Inflammatory macrophage treated with lipopolysaccharide for 1 hour (primary cell): Measurements from ENCODE around the gene TSPEAR.

Experiments used
- DNase-seq, 2 donors: peaks; one replicate each; pipeline ENCODE4 v3.0.0-alpha.2; 2020 to 2022

The TSPEAR gene

DNA sequence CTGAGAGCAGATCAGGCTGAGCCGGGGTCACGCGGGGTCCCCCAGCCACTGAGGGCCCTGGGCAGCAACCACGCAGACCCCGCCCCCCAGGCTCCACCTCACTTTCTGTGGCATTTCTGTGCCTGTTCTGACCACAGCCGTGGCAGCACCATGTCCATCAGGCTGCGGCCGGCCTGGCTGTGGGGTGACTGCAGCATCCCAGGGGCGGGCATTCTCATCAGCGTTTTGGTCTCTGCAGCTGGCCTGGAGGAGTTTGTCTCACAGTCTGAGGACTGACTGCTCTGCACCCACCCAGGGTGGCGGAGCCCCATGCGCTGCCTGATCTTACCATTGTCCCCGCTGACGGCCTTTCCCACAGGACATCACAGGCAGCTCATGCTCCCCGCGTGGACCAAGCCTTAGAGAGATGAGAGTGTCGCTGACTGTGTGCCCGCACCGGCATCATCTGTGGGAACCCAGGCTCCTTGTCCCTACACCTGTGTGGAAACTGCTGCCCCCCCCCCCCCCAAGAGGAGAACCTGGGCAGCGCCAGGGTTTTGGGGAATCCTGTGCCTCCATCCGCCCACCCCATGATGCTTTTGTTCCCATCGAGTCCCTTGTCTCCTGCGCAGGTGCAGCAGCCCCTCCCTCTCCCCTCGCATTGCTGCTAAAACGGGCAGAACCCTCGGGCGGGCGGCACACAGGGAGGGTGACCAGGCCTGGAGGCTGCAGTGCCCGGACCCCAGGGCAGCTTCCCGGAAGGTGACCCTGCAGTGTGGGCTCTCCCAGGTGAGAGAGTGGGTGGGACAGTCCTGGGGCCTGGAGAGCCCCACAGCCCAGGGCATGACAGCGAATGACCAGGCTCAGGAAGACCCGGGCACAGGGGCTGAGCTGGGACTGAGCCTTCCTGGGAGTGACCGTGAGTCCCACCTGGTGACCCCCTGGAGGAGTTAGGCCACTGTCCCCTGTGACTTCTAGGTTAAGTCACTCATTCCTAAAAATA lies 173.2 kb downstream of the TSPEAR start:
- DNase-seq, result no peak

DNA sequence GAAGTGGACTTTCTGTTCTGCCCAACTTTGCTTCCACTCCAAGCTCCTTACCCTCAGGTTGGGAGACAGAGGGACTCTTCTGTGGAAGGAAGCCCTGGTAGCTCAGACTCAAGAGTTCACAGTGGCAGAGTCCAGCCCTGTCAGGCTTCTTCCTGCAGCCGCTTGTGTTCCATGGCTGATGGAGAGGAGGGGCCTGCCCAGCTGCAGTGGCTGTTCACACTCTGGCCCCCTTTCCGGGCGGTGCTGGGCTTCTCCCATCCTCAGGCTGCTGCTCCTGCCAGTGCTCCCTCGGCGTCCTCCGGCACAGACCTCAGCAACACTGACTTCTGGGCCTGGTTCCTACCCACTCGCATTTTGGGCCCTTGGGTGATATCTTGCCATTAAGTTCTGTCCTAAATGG lies 175.4 kb downstream of the TSPEAR start:
- DNase-seq, result no peak

DNA sequence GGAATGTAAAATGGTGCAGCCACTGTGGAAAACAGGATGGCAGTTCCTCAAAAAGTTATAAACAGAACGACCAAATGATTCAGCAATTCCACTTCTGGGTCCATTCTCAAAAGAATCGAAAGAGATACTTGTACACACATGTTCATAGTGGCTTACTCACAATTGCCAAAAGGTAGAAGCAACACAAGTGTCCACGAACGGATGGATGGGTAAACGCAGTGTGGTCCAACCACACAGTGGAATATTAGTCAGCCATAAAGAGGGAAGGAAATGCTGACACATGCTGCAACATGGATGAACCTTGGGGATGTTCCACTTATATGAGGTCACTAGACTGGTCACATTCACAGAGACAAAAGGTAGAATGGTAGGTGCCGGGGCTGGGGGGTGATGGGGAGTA lies 176.7 kb downstream of the TSPEAR start:
- no peak for DNase-seq

DNA sequence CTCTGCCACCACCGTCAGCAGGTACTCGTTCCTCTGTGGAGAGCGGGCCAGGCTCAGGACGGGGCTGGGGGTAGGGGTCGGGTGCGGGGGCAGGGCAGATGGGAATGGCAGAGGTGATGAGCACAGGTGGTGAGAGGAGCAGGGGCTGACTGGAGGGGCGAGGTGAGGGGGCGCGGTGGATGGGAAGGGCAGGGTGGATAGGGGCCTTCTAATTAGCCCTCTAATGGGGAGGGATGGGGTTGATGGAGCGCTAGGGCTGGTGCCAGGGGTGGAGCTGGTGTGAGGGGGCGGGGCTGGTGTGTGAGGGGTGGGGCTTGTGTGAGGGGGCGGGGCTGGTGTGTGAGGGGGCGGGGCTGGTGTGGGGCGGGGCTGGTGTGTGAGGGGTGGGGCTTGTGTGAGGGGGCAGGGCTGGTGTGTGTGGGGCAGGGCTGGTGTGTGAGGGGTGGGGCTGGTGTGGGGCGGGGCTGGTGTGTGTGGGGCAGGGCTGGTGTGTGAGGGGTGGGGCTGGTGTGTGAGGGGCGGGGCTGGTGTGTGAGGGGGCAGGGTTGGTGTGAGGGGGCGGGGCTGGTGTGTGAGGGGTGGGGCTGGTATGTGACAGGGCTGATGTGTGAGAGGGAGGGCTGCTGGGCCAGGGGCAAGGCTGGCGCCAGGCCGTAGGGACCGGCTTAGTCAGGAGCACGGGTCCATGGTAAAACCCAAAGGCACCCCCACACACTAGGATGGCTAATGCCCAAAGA lies 177.3 kb downstream of the TSPEAR start:
- no peak for DNase-seq

DNA sequence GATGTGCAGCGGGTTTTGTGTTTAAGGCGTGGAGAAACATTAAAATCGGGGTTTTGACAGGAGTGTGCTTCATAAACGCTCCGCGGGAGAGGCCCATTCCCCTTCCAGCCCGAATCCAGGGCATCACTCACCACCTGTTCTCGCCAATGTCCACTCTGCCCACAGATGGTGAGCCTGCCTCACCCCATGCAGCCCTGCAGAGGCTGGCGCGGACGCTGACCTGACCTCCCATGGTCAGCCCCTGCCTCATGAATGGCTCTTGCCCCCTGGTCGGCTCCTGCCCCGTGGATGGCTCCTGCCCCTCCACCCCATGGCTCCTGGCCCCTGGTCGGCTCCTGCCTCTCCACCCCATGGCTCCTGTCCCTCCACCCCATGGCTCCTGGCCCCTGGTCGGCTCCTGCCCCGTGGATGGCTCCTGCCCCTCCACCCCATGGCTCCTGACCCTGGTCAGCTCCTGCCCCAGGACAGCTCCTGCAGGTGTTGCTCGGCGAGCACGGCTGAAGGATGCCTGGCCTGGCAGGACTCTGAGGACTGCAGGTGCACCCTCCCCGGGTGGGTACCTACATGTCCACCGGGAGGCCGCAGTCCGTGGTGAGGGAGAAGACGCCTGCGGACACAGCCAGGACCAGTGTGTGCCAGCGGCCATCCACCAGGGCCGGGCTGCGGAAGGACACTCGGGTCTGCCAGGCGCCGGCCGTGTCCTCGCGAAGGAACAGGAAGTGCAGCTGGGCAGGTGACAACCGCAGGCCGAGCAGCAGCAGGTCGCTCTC lies 178.1 kb downstream of the TSPEAR start:
- no peak for DNase-seq

DNA sequence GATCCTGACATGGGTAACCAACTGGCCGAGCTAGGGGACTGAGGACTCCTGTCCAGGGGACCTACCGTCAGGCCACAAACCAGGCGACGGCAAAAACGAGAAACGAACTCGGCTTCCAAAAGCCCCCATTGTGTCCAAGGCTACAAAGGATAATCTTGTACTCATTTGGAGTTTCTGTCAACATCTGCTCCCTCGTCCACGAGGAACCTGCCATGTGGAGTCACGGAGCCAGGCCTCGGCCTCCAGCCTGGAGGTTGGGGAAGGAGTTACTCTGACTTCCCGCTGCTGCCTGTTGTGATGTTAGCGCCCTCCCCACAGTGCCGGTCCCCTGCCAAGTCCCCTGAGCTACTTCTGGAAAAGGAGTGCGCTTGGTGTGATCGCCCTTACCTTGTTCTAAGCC lies 178.7 kb downstream of the TSPEAR start:
- no peak for DNase-seq

DNA sequence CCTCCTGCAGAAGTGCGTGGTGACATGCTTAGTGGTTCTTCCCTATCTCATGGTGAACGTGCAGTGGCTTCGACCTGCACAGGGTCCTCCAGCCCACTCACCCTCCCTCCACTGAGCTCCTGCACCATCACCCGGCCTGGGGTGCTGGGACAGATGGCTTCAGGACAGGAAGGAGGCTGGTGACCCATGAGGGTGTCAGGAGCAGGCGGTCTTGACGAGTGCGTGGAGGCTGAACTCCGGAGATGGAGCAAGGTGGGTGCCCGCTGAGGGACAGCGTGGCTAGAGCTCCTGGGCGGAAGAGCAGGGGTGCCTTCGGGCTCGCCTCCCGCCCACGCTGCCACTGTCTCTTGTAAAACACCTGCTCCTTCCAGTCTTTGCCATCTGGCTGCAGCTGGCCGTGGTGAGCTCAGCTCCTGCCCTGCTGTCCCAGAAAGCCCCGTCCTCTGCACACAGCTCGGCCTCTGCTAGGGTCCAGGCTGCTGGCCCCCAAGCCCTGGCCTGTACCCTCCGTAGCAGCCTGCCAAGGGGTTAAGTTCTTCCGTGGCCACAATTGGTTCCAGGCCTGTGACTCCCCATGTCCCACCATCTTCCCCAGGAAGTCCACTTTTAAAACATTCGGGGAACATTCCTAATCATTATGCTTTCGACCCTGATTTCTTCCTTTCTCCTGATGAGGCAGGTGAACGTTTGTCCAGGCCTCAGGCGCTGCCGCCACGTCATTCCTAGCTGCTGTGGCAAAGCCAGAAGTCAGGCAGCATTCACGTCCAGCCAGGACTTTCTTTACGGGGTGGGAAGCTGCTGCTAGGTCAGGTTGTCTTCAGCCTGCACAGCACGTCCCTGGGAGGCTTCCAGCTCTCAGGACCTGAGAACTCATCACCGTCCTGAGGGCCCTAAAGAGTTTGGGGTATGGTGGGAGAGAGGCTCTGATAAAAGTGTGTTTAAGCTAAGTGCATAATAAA lies 179.5 kb downstream of the TSPEAR start:
- no peak for DNase-seq

DNA sequence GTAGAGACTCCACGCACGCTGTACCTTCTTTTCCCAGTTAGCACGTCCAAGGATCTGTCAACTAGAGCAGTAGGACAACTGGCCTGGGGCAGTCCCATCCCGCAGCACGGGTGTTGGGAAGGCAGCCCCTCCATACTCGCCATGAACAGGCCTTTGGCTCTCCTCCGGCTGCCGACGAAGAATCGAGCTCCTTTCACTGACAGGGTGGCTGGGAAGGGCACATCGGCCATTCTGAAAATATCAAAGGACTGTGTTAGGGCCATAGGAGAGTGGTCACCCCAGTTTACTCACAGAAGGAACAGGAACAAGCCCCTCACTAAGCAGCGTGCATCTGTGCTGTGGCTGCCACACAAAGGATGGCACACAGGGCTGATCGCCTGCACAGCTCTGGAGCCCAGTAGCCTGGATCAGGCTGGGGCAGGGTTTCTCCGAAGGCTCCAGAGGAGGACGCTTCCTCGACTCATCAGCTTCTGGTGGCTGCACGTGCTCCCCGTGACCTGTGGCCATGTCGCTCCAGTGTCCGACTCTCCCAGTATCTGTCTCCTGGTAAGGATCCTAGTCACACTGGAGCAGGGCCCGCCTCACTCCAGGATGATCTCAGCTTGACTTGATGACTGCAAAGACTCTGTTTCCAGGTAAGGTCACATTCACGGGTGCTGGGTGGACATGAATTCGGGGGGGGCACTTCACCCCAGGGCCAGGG lies 180.3 kb downstream of the TSPEAR start:
- no peak for DNase-seq

DNA sequence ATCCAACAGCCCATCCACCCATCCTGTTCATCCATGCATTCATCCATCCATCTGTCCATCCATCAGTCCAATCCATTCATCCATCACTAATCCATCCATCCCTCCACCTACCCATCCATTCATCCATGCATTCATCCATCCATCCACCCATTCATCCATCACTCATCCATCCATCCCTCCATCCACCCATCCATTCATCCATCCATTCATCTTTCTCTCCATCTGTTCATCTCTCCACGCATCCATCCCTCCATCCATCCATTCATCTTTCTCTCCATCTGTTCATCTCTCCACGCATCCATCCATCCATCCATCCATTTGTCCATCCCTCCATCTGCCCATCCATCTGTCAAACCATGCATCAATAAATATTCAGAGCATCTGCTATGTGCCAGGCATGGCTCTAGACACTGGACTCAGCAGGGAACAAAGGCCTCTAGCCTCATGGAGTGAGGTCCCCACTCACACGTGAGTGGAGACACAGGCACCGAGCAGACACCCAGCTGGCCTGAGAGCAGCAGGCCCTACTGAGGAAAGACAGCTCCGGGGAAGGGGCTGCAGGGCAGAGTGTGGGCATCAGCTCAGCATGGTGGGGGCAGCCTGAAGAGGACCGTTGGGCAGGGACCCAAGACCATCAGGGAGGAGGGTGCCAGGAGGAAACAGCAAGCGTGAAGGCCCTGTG lies 181.0 kb downstream of the TSPEAR start:
- DNase-seq, result no peak

DNA sequence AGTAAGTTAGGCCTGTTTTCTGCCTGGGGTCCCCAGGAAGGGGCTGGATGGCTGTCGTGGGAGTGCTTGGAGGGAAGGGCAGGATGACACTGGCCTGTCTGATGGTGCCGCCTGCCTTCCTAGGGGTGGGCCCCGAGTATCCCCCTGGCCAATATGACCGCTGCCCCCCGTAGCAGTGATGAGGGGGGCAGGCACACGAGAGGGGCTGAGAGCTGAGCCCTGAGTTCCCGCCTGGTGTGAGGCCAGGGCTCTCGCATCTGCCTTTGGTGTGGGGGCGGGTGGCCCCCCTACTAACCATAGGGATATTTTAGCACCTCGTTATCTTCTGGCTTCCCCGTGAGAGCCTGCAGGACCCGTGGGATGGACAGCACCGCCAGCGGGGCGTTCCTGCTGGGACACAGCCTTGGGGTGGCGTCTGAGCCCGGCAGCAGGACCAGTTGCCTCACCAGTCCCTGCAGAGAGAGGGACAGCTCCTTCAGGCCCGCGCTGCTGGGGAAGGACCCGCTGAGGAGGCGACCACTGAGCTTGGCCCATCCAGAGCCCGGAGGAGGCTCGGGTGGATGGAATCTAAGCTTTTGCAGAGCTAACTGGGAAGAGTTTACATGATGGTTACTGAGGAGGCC lies 181.8 kb downstream of the TSPEAR start:
- DNase-seq, result no peak

DNA sequence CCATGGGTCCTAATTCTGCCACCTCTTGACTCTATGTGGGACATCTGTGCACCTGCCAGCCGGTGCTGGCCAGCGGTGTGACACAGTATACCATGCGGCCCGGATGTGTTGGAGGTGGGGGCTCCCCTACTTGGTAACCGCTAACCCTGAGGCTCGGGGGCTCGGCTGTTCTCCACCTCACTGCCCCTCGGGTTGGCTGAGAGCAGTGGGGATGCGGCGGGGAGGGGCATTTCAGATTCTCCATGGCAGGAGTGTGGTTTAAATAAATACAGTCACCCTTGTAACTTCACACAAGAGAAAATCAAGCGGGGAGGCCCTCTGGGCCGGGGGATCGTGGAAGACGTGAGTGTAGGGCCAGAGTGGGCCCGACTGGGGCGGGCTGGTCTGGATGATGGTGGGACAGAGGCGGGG lies 182.4 kb downstream of the TSPEAR start:
- DNase-seq, result no peak

DNA sequence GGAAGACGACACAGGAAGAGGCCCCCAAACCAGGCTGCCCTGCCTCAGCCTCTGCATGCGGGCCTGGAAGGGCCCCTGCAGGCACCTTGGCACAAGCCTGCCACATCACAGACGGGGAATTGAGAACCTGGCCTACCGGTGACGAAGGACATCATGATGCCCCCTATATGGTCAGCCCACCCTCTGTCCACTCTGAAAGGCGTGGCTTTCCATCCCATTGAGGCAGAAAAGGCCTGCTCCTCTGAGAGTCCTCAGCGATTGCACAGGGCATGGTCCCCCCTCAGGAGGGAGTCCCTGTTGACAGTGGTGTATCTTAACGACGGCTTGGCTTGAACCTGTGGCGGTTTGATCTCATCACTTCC lies 182.8 kb downstream of the TSPEAR start:
- DNase-seq, result no peak

DNA sequence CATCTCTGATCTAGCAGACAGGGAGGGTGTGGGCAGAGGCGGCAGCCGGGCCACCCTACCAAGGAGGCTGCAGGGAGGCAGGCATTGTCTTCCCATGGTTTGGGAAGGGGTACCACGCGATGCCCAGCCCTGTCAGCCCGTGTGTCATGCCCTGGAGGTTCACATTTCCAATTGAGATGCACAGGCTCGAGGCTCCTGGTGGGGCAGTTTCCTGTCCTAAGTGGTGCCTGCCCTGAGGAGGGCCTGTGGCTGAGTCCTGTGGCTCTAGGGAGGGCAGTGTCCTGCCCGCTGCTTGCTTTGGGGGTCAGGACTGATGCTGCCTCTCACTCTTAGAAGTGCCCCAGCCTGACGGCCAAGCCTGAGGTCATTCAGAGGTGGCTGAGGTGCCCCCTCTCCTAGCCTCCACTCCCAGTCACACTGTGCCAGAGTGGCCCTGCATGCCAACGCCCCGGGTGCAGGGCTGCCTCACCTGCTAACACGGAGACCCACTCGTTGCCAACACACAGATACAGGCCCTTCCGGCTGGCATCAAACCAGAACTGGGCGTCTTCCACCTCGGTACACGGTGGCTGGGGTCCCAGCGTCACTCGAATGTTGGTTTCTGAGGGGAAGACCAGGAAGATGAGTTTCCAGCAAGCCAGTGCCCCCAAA lies 183.3 kb downstream of the TSPEAR start:
- DNase-seq, result no peak

DNA sequence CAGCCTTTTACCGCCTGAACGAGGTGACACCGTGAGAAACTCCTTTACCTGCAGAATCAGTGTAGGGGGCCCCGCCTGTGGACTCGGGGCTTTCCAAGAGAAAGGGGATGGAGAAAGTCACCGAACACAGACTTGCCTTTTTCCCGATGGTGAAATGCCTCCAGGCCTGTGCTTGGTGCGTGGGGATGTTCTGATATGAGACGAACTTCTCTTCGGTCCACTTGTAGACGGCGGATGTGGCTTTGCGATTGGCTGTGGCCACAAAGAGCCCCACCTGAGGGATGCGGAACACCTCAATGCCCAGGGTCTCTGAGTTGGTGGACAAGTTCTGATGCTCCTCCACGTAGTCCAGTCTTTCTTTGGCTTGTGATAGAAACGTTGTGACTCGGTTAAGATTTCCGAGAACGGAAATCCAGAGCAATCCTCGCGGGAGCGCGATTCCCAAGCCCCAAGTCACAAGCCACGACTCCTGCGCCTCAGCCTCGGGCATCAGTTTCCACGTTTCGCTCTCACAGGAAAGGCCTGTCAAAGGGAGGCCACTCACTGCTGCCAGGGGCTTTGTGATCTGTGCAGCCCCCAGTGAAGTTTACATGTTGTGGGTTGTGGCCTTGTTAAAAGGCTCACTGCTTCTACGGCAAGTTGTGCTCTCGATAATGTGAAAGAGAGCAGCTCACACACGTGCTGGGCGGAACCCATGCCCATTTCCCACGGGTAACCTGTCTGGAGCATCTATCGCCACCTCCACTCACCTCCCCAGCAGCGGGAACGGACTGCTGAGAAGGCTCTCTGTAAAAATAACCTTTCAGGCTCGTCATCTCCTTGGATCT lies 184.0 kb downstream of the TSPEAR start:
- DNase-seq, result no peak

DNA sequence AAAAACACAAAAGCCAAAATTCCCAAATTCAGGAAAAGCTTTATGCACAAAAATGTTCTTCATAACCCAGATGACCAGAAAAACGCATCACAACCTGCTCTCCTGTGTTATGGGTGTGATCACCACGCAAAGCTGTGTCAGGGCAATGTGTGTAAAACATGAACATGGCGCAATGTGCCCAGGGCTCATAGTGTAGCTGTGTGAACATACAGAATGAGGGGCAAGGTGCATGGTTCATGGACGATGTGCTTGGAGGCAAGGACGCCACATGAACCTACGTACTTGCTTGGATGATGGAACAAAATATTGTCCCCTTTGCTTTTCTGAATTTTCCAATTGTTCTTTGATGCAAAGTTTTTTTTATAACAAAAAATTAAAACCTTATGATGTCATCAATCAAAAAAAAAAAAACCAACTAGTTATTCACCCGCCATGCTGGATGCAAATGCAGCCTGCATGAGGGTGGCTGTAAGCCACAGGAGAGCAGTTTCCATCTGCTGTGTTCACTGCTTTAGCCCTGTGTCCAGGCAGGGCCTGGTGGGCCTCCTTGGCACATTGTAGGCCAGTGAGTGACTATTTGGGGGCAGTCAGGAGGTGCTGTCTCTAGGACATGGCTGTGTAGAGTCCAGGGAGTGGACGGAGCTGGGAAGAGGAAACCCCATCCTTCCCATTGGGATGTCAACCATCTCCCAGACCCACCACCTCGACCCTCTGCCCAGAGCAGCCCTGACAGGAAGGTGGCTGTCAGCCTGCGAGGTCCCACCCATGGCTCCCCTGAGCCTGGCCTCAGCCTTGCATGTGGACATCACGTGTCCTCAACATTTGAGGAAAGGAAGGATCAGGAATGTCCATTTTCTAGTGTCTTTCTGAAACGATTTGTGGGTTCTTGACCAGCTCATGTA lies 185.0 kb downstream of the TSPEAR start:
- DNase-seq, result no peak

DNA sequence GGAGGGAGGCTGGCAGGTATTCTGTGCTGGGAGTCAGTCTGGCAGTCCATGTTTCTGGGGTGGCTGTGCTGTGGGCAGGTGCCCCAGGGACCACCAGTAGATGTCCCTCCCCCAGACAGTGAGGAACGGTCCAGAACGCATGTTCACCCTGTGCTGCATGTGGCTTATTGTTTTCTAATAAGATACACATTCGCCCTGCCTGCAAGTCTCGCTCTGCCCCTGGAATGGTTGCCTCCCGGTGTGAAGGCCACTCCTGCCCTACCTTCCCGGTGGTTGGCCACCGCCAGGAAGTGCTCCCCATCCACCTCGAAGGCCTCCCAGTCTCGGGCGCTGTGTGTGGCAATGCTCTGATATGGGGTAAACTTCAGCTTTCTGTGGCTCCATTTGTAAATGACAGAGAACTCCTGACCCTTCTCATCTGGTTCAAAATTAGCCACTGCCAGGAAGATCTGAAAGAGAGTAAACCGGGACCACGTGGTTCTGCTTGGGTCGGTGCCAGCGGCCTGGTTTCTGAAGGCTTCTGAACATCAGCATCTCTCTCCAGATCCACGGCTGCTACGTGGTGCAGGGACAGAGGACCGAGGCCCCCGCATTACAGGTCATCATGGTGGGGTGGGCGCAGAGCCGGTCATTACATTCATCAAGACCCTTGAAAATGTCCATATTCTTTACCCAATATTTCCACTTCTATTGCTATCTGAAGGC lies 185.8 kb downstream of the TSPEAR start:
- DNase-seq, result no peak
